ENCODE results near the gene USH1C. TPM values are rescaled to one million over a fixed set of nuclear protein-coding genes. Genes with fewer than 3 reads are reported as not detected.

USH1C gene
- total and polyA plus RNA-seq, 9 of the 15 experiments (the other 6 are each of a cell fraction or from before 2014, with no cell fraction given), result 0.04 TPM; not detected in 8

DNA sequence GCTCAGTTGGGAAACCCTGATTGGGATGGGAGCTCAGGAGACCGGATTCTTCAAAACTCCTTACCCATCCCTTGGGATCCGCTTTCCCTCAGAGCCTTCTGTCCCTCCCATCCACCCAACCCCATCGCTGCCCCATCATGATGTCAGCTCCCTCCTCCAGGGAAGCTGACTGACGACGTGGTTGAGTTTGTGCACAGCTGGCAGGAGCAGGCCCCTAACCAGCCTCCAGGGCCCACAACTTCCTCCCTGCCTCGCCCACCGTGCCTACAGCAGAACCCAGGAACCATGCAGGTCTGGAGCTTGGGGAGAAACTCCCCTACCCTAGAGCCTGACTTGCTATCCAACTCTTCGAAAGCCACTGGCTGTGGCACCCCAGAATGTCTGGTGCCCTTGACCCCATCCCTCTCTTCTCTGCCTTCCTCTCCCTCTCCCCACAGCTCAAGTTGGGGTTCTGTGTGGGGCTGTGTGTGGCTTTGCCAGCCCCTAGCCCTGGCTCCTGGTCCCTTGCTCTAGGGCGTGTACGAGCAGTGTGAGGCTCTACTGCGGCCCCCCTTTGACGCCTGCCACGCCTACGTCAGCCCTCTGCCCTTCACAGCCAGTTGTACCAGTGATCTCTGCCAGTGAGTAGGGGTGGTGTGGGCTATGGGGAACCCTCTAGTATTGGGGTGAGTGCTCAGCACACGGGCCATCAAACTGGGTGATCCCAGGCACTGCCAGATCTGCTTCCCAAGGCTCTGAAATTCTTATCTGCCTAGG is 14.0 kb upstream of the USH1C start (continued):
- no peak for TF ChIP-seq REST (IDR thresholded peaks at IDR 0.05; ENCODE audit: borderline replicate concordance)
- TF ChIP-seq REST (CRISPR knock-in tag; IDR thresholded peaks at IDR 0.05; ENCODE audit: low read depth), result no peak
